ENCODE results near the gene STXBP6.

STXBP6 gene

DNA sequence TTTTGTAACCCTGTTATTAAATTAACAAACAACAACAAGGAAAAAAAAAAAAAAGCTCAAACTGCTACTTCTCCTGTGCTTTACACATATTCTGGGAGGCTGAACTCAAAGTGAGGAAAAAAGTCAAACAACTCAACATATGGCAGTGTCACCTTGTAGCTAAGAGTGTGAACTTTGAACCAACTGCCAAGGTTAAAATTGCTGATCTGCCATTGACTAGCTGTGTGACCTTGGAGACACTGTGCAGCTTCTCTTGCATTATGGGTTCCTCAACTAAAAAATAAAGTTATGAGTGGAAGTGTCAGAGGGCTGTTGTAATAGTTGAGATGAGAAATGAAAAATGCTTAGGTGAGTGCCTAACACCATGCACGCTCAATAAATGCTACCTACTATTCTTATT, 34.2 kb downstream of the STXBP6 start:
- DNase-seq (ENCODE audit: low read depth), result no peak

DNA sequence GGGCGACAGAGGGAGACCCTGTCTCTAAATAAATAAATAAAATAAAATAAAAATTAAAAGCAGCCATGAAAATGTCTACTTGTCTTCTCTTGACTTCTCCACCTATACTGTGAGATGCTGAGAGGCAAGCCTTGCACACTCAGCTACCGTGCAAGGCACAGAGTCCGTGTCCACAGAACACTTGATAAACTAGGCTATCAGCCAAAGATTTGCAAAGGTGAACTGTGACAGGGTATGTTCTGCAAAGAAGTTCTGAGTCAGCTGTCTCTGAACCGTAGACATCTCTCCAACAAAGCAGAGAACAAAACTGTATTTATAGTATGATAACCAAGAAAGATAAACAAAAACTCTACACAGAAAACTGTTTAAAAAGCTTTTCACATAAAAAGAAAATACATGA, 35.5 kb downstream of the STXBP6 start:
- DNase-seq (ENCODE audit: low read depth), result no peak

DNA sequence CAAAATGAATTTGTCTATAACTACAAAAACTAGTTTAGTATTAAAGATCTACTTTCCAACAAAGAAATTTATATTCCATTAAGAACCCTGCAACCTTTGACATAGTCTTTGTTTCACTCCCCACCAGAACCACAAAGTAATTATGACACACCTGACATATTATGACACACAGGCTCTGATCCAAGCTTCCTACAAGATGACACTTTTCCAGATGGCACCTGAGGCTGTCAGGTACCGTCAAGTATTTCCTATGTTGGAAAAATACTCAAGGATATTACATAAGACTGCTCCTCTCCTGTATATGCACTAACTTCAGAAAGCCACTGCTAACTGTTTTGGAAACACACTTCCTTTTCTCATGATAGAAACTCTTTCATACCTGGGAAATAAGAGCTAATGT, 38.9 kb downstream of the STXBP6 start:
- DNase-seq (ENCODE audit: low read depth), result no peak

DNA sequence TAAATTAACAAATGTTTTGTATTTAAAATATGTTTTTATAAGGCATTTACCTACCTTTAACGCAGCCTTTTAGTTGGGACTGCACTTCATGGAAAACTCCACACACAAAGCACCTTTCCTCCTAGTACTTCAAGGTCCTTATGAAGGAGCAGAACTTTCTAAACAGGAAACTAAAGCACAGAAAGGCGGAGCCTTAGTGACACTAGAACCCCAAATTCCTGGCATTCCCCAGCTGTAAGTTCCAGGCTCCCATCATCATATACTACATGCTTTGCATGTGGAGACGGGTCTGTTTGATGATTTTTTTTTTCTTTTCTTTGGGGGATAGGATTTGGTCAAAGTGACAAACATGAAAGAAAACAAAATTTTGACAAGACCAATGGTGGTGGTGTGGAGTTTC, 39.5 kb downstream of the STXBP6 start:
- no peak for DNase-seq (ENCODE audit: low read depth)

DNA sequence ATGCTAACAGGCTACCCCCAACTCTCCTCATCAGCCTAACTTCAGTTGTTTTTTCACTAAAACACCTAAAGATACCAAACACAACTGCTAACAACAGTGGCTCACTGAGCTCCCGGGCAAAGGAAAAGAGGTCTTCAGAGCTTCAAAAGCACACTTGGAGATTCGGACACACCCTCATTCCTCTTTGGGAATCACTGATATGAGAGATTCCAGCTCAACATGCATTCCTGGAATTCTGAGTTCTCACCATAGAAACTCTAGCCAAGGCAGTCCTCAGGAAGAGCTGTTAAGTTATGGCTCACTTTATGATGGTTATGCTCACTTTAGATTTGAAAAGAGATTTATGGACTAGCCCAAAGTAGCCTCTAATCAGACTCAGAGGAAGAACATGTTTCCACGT, 40.1 kb downstream of the STXBP6 start:
- no peak for DNase-seq (ENCODE audit: low read depth)

DNA sequence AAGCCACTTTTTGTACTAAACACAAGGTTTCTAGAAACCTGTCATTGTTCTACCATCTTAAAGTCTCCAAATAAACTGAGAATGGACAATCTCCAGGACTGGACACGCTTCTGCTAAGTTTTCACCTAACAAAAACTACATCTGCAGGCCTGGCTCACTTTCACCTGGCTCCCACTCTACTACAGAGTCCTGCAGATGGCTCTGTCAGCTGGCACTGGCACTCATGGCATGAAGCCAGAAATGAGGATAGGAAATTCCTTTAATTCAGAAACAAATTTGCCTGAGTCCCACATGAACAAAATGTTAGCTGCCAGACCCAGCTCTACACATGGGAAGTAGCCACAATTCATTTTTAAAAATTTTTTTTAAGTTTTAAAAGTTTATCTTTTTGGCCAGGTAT, 42.1 kb downstream of the STXBP6 start:
- no peak for DNase-seq (ENCODE audit: low read depth)

DNA sequence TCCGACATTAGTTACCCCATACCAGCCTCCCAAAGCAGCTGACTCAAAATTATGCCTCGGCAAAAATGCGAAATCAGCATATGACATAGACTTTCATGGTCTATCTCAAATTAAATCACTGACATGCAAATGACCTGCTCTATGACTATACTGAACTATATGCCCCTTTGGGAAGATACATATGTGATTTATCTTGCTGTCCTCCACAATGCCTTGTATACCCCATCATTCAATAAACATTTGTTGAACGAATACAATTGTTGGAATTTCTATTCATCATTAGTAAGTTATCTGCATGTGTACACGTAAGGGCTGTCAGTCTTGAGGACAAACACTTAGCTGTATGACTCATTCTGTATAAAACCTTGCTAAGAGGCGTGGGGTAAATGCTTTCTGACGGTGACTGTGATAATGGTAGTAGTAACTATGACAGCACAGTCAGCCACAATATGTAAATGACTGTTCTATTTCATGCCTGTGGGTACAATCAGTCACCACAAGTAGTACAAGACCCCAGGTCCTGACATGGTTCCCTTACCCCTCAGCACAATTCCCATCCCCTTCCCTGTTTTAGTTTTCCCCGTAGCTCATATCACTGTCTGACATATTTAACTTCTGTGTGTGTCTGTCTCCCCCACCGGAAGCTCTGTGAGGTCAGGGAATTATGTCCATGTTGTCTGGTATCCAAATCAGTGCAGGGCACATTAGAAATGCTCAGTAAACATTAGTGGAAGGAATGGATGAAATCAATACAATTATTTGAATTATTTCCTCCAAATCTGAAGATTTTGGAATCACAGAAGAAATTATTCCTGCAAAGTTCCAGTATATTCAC, 42.8 kb downstream of the STXBP6 start:
- no peak for DNase-seq (ENCODE audit: low read depth)

DNA sequence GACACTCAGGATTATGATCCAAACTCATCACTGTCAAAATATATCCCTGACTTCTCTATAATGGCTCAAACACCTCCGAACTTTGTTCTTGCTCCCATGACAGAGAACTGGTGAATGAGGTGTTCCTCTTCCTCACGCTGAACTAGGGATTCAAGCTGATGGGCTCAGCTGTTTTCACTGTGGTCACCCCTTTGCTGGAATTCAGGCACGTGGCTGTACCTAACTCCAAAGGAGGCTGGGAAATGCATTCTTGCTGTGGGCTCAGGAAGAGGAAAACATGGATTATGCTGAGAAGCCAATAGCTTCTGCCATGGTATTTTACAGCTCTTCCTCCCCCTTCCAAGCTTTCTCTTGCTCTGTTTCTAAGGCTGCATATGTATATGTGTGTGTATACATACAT, 43.9 kb downstream of the STXBP6 start:
- DNase-seq (ENCODE audit: low read depth), result no peak

DNA sequence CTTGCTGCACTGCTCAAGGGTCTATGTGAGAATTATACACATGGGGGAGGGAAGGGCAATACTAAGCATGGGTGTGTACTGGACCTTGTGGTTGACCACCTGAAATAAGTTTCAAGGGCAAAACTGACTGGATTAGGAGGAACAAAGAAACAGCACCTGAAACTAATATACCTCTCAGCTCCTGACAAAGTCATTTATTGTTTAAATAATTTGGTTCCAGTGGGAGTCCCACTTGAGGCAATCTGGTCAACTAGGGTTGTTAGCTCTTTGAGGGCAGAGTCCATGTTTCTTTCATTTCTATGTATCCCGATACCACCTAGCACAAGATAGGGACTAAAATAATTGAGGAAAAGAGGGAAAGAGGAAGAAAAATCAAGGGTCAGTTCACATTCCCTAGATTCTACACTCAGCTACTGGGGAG, 45.5 kb downstream of the STXBP6 start:
- DNase-seq (ENCODE audit: low read depth), result no peak

DNA sequence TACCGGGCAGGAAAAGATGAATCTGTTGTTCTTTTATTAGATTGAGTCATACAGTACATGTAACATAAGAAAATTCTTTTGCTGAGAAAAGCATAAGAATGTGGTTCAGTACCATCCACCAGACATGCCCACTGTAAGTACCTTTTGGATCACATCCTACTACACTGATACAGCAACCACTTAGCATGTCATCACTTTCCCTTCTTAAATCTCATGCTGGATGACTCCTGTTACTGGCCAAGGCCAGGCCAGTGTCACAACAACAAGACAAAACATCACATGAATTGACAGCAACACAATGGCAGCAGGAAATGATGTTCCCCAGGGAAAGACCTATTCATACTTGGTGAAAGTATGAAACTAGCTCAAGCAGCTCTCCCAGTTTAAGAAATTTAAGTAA, 46.4 kb downstream of the STXBP6 start:
- no peak for DNase-seq (ENCODE audit: low read depth)

DNA sequence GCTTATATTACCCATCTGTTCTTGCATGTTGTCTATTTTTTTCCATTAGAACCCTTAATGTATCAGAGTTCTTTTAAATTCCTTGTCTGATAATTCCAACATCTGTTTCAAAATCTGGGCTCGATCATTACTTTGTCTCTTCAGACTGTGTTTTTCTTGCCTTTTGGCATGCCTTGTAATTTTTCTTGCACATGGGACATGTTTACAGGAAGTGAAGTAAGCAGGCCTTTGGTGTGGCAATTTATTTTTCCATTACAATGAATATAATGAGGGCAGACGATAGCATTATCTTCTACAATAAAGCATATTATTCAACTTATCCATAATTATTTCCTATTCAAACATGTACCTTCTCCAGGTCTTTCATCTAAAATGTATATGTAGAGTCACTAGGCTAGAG, 48.3 kb downstream of the STXBP6 start:
- no peak for DNase-seq (ENCODE audit: low read depth)

DNA sequence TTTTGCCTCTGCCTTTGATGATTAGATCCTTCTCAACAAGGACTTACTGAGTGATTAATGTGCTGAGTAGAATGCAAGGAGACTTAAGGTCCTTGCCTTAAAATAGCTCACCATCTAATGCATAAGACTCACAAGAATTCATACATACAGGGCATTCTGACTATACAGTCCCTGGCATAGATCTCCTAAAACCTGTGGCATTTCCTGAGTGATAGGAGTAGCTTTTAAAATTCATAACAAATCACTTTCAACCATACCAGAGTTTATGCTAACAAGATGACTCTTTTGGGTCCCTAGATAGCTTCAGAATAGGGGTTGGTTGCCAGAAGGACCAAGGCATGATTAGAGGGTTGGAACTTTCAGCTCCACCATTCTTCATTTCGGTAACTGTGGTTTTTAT, 48.8 kb downstream of the STXBP6 start:
- no peak for DNase-seq (ENCODE audit: low read depth)

DNA sequence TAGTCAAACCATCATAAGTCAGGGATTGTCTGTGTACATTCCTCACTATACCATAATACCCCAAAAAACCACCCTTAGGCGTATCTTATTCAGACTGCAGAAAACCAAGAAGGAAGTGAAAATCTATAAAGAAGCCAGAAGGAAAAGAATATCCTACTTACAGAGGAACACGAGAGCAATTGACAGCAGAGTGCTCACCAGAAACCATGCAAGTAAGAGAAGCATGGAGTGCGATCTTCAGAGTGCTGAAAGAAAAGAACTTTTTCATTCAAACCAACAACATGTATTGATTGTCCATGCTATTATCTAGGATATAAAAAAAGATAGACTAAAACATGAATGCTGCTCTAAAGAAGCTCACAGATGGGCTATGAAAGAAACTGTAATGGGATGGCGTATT, 50.8 kb downstream of the STXBP6 start:
- DNase-seq (ENCODE audit: low read depth), result no peak

DNA sequence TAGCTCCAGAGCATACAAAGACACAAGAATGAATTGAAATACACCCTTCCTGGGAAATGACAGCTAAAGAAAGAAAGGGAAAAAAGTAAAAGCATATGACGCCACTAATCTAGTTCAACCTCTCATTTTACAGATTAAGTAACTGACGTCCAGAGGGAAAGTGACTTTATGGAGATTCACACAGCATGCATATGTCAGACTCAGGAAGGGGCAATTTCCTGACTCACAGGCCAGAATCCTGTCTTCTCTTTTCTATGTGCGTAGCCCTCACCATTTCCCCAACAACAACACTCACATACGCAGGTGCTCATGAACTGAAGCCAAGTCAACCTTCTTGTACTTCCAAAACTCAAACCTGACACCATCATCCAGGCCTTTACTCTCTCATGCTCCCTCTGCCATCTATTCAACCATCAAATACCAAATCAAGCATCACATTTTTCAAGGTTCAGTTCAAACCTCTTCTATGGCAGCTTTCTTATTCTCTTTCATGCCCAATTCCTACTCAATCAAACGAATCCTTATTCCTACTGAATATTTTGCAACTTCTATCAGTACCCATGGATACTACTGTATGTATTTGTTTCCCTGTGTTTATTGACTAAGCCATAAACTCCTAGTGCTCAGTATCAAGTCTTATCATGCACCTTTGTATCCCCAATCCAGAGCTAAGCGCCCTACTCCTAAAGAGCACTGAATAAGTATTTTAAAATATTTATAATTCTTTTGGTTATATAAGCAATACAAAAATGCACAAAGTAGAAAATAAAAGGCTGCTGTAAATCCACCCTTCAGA, 52.8 kb downstream of the STXBP6 start:
- no peak for DNase-seq (ENCODE audit: low read depth)

DNA sequence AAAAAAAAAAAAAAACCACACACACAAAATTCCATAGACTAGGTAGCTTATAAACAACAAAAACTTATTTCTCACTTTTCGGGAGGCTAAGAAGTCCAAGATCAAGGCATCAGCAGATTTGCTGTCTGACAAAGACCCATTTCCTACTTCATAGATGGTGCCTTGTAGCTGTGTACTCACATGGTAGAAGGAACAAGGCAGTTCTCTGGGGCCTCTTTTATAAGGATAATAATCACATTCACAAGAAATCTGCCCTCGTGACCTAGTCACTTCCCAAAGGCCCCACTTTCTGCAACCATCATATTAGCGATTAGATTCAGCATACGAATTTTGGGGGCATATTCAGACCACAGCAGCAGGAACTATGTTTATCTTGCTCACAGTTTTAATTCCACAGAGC, 54.9 kb downstream of the STXBP6 start:
- DNase-seq (ENCODE audit: low read depth), result no peak

DNA sequence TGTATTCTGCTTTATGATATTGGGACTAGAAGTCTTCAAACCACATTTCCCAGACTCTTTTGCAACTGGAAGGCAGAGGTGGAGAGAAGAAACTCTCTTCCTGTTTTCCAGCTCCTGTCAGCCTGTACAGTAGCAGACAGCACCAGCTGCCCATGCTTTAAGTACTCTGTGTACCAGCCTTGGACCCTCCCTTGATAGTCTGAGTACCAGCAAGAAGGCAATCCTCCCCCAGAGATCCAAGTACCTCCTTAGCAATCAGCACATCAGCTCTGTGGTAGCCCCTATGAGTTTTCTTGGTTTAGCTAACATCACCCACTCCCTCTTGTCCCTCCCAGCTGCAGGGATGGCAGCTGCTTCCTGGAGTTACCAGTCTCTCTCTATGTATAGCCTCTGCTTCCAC, 56.3 kb downstream of the STXBP6 start:
- DNase-seq (ENCODE audit: low read depth), result no peak

DNA sequence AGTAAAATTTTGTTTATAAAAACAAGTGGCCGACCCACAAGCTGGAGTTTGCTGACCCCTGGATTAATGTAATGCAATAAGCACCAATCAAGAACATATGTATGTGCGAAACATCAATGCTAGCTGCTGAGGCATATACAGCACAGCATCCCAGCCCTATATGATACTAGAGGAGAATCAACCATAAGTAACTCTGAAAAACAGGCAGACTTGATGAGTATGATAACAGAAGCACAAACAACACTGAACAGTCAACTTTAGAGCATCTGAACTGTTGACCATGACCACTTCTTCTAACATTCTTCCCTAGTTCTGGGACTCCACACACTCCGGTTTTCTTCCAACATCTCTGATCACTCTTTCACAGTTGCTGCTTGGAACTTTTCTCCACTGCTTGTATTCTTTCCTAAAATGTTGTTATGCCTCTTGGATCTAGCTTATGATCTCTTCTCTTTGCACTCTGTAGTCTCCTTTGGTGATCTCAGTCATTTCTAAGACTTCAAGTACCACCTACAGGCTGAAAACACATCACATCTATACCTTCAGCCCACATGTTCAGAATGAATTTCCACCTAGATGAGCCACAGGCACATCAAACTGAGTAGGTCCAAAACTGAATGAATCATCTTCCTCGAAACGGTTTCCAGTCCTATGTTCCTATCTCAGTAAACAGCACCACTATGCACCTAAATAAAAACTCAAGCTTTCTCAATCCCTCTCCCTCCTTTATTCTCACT, 57.2 kb downstream of the STXBP6 start:
- DNase-seq (ENCODE audit: low read depth), result no peak

DNA sequence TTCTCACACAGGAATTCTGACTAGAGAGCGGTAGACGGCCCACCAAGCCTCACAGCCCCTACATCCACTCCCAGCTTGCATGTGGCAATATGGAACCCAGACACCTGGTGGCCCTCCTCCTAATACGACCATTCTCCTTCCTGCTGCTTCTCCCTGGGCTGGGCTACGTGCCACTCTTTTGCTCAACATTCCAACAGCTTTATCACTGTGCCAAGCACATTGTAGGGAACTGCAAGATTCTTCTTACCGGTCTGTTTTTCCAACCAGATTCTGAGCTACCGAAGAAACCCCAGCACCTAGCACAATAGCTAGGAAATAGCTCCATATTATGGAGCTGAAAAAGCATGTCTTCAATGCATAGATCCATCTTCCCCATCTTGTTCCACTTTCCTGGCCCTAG, 58.1 kb downstream of the STXBP6 start:
- no peak for DNase-seq (ENCODE audit: low read depth)

DNA sequence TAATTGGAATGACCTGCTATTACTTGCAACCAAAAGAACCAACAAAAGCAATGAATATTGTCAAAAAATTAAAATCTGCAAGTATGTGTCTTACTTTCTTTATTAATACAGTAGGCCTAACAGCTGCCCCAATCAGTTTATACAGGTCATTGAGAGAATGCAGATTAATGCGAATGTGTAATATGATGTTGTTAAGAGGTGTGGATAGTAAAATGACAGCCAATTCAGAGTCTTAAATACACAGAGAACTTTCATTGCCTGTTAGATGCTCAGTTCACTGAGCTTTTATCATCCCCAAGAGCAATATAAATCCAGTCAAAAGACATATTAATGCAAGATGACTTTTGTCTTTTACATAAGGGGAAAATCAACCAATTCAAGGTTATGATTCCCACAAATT, 58.7 kb downstream of the STXBP6 start:
- no peak for DNase-seq (ENCODE audit: low read depth)

DNA sequence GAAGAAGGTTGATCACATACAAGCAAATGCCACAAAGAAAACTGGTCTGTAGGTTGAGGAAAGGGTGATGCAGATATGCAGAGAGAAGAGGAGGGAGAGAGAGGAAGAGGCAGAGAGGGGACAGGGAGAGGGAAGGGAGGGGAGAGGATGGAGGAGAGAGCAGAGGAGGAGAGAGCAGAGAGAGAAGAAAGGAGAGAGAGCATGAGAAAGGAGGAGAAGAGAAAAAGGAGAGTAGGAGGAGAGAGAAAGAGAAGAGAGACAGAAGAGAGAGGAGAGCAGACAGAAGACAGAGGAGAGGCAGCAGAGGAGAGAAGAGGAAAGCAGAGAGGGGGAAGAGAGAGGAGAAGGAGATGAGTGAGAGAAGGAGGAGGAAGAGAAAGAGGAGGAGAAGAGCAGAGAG, 59.2 kb downstream of the STXBP6 start:
- no peak for DNase-seq (ENCODE audit: low read depth)

DNA sequence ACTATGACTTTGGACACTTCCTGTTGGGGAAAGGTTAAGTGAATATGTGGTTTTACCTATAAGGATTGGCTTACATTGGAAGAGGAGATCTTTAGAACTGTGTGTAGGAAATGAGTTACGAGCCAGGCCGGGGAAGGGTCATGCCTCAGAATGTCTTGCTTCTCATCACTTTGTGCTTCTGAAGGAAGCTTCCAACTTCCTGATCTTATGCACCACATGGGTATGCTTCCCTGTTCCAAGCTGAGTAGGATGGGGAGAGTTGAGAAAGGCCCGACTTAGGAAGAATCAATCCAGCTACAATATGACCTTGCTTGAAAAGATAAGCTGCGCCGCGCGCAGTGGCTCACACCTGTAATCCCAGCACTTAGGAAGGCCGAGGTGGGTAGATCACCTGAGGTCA, 59.9 kb downstream of the STXBP6 start:
- no peak for DNase-seq (ENCODE audit: low read depth)

DNA sequence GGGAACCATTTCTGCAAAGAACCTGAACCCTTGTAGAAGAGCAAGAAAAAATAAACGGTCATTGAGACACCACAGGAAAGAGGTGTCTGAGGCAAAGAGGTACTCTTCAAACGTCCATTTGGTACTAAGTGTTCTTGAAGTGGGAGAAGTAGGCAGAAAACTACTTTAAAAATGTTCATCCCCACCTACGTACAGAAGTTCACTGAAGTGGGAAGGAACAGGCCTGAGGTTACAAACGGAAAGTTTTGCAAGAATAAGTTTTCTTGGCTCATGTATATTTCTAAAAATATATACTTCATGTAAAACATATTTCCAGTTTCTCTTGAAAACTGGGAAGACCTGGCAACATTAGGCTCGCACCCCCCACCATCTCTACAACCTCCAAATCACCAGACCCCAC, 61.2 kb downstream of the STXBP6 start:
- no peak for DNase-seq (ENCODE audit: low read depth)

Measured in GM04503 (cell line).